Activated CD8-positive, alpha-beta T cell treated with anti-CD3 and anti-CD28 coated beads for 36 hours (primary cell): ENCODE results near the gene FMN1. TPM values are rescaled to one million over a fixed set of nuclear protein-coding genes. Genes with fewer than 3 reads are reported as not detected.

Experiments used
- ATAC-seq: fragments of 200-7000 bp; cut with Tn5 transposase; one replicate; pipeline ENCODE4 v1.10.0; 2021; ENCODE audit warnings: mild to moderate bottlenecking, moderate library complexity
- CTCF ChIA-PET: fragments of 350-600 bp; sonication (Branson Sonifier 250); formaldehyde crosslinking; loops from one replicate; lab custom pipeline; 2021; ENCODE audit warnings: antibody characterized with exemption; lab: Charles Lee
- POLR2A ChIA-PET: fragments of 350-600 bp; sonication (Branson Sonifier 250); formaldehyde crosslinking; loops from one replicate; lab custom pipeline; 2021; ENCODE audit warnings: antibody characterized with exemption; lab: Charles Lee
- DNase-seq: peaks from one replicate; pipeline ENCODE4 v3.0.0-alpha.2; 2020
- H3K27ac Mint-ChIP-seq: one replicate; pipeline ENCODE4 v1.8.0; 2021; ENCODE audit warnings: mild to moderate bottlenecking, mixed read lengths
- H3K27me3 Mint-ChIP-seq: one replicate; pipeline ENCODE4 v1.8.0; 2021; ENCODE audit warnings: mixed read lengths
- H3K36me3 Mint-ChIP-seq: one replicate; pipeline ENCODE4 v1.8.0; 2021; ENCODE audit warnings: low read depth, mixed read lengths
- H3K4me1 Mint-ChIP-seq: one replicate; pipeline ENCODE4 v1.8.0; 2021; ENCODE audit warnings: low read depth, mixed read lengths
- H3K4me3 Mint-ChIP-seq: one replicate; pipeline ENCODE4 v1.8.0; 2021; ENCODE audit warnings: mild to moderate bottlenecking, moderate library complexity, mixed read lengths
- H3K9me3 Mint-ChIP-seq: one replicate; pipeline ENCODE4 v1.8.0; 2021; ENCODE audit warnings: mixed read lengths
- CTCF ChIP-seq: fragments of 200-600 bp; IDR thresholded peaks from one replicate; pipeline ENCODE4 v1.8.0; 2022; ENCODE audit warnings: antibody characterized with exemption, mild to moderate bottlenecking
- intact Hi-C: fragments of 100-400 bp; cut with micrococcal nuclease; formaldehyde crosslinking; loops from one replicate; pipeline ENCODE4 v1.10.0; 2022
- total RNA-seq, 2 experiments: library from RNA; stranded (reverse); gene quantifications; one replicate each; pipeline ENCODE4 v1.2.3, GENCODE V29; 2021

The FMN1 gene
- total RNA-seq, 2 experiments from 2014 or later, result 0.07 TPM; not detected in 1

- no peak for ATAC-seq
- intact Hi-C loops, result loop anchor here (10.0 kb wide), 1 partner anchor 55 kb away; no protein-coding TSS in a partner anchor
- H3K27me3 Mint-ChIP-seq, result peaks cover 8% of the 10 kb centered on the region
- no peak for DNase-seq
- CTCF ChIA-PET, result no interaction called here
- H3K27ac Mint-ChIP-seq, result no peak overlapping the region
- H3K4me3 Mint-ChIP-seq, result no peak overlapping the region
- no peaks in the 10 kb centered on the region for H3K36me3 Mint-ChIP-seq
- TF ChIP-seq CTCF, result no peak
- H3K9me3 Mint-ChIP-seq, result no peaks in the 10 kb centered on the region
- POLR2A ChIA-PET, result interaction anchor here (0.9 kb wide), 1 partner anchor 11 kb away, joined by 3 read pairs; no protein-coding TSS in a partner anchor
- no peaks in the 10 kb centered on the region for H3K4me1 Mint-ChIP-seq
These were observed 365.1 kb downstream of the FMN1 start for GRCh38 chr15:32829436-32829835.

GRCh38 chr15:32828507-32829186 is 365.9 kb downstream of the FMN1 start:
- no peaks in the 10 kb centered on the region for H3K4me1 Mint-ChIP-seq

GRCh38 chr15:32826685-32827084 is 367.8 kb downstream of the FMN1 start:
- ChIA-PET POLR2A (no interaction called here), CTCF (no interaction called here)
- H3K4me3 Mint-ChIP-seq, result no peak overlapping the region
- no peak for ATAC-seq
- intact Hi-C loops, result loop anchor here (10.0 kb wide), 1 partner anchor 58 kb away; no protein-coding TSS in a partner anchor
- no peak for DNase-seq
- no peaks in the 10 kb centered on the region for H3K9me3 Mint-ChIP-seq
- peaks cover 8% of the 10 kb centered on the region for H3K27me3 Mint-ChIP-seq
- no peaks in the 10 kb centered on the region for H3K4me1 Mint-ChIP-seq
- no peaks in the 10 kb centered on the region for H3K36me3 Mint-ChIP-seq
- H3K27ac Mint-ChIP-seq, result no peak overlapping the region
- TF ChIP-seq CTCF, result no peak

More at GRCh38 chr15:32828507-32829186, 365.9 kb downstream of the FMN1 start:
- Mint-ChIP-seq H3K9me3 (no peaks in the 10 kb centered on the region), H3K4me3 (no peak overlapping the region), H3K36me3 (no peaks in the 10 kb centered on the region), H3K27me3 (peaks cover 8% of the 10 kb centered on the region), H3K27ac (no peak overlapping the region)
- intact Hi-C loops, result loop anchor here (10.0 kb wide), 1 partner anchor 56 kb away; no protein-coding TSS in a partner anchor
- ATAC-seq (no peak), DNase-seq (no peak)
- no peak for TF ChIP-seq CTCF
- ChIA-PET CTCF (no interaction called here), POLR2A (no interaction called here)

GRCh38 chr15:32825219-32825618 is 369.3 kb downstream of the FMN1 start:
- H3K4me1 Mint-ChIP-seq, result no peaks in the 10 kb centered on the region
- intact Hi-C loops, result loop anchor here (10.0 kb wide), 1 partner anchor 60 kb away; no protein-coding TSS in a partner anchor
- no peak for TF ChIP-seq CTCF
- H3K4me3 Mint-ChIP-seq, result no peak overlapping the region
- H3K36me3 Mint-ChIP-seq, result no peaks in the 10 kb centered on the region
- no peak overlapping the region for H3K27ac Mint-ChIP-seq
- no peak for ATAC-seq
- ChIA-PET CTCF (no interaction called here), POLR2A (no interaction called here)
- peaks cover 8% of the 10 kb centered on the region for H3K27me3 Mint-ChIP-seq
- H3K9me3 Mint-ChIP-seq, result no peaks in the 10 kb centered on the region
- DNase-seq, result no peak

- no peak overlapping the region for H3K4me3 Mint-ChIP-seq
- POLR2A ChIA-PET, result no interaction called here
- CTCF ChIA-PET, result no interaction called here
- no peaks in the 10 kb centered on the region for H3K4me1 Mint-ChIP-seq
- H3K27ac Mint-ChIP-seq, result no peak overlapping the region
- peaks cover 8% of the 10 kb centered on the region for H3K27me3 Mint-ChIP-seq
- ATAC-seq (no peak), DNase-seq (no peak)
- no peaks in the 10 kb centered on the region for H3K9me3 Mint-ChIP-seq
- H3K36me3 Mint-ChIP-seq, result no peaks in the 10 kb centered on the region
- intact Hi-C loops, result loop anchor here (10.0 kb wide), 1 partner anchor 60 kb away; no protein-coding TSS in a partner anchor
- TF ChIP-seq CTCF, result no peak
These were observed 369.7 kb downstream of the FMN1 start for GRCh38 chr15:32824777-32825176.
